Activated B cell treated with CpG ODN at 0.5 μM for 24 hours (primary cell): ENCODE results near the gene F2RL3. TPM values are rescaled to one million over a fixed set of nuclear protein-coding genes. Genes with fewer than 3 reads are reported as not detected.

Source experiments
- ATAC-seq: fragments of 200-7000 bp; cut with Tn5 transposase; one replicate; pipeline ENCODE4 v1.10.0; 2021; ENCODE audit warnings: low read depth, mild to moderate bottlenecking, moderate library complexity
- CTCF ChIA-PET: fragments of 350-600 bp; sonication (Branson Sonifier 250); formaldehyde crosslinking; loops from one replicate; lab custom pipeline; 2021; ENCODE audit warnings: antibody characterized with exemption; lab: Charles Lee
- POLR2A ChIA-PET: fragments of 350-600 bp; sonication (Branson Sonifier 250); formaldehyde crosslinking; loops from one replicate; lab custom pipeline; 2021; ENCODE audit warnings: antibody characterized with exemption; lab: Charles Lee
- DNase-seq: peaks from one replicate; pipeline ENCODE4 v3.0.0; 2022
- H3K27ac Mint-ChIP-seq: one replicate; pipeline ENCODE4 v1.8.0; 2020; ENCODE audit warnings: mixed read lengths
- H3K27me3 Mint-ChIP-seq: one replicate; pipeline ENCODE4 v1.8.0; 2021; ENCODE audit warnings: mixed read lengths
- H3K36me3 Mint-ChIP-seq: one replicate; pipeline ENCODE4 v1.8.0; 2021; ENCODE audit warnings: low read depth, mixed read lengths
- H3K4me1 Mint-ChIP-seq: one replicate; pipeline ENCODE4 v1.8.0; 2021; ENCODE audit warnings: mixed read lengths
- H3K4me3 Mint-ChIP-seq: one replicate; pipeline ENCODE4 v1.8.0; 2020; ENCODE audit warnings: mild to moderate bottlenecking, mixed read lengths
- H3K9me3 Mint-ChIP-seq: one replicate; pipeline ENCODE4 v1.8.0; 2020; ENCODE audit warnings: mixed read lengths
- CTCF ChIP-seq: fragments of 200-600 bp; IDR thresholded peaks from one replicate; pipeline ENCODE4 v1.8.0; 2022; ENCODE audit warnings: antibody characterized with exemption, mild to moderate bottlenecking
- intact Hi-C: fragments of 100-400 bp; cut with micrococcal nuclease; formaldehyde crosslinking; loops from one replicate; pipeline ENCODE4 v1.15.1; 2024
- total RNA-seq: library from RNA; stranded (reverse); gene quantifications from 2 replicates; pipeline ENCODE4 v1.2.3, GENCODE V29; 2022

F2RL3 gene
- total RNA-seq, 1 donor from 2014 or later: 0.58 TPM

- H3K27ac Mint-ChIP-seq: no peak overlapping the region
- no peaks in the 10 kb centered on the region for H3K9me3 Mint-ChIP-seq
- no peaks in the 10 kb centered on the region for H3K27me3 Mint-ChIP-seq
- peaks cover 11% of the 10 kb centered on the region for H3K4me1 Mint-ChIP-seq
- TF ChIP-seq CTCF: no peak
- ATAC-seq (no peak), DNase-seq (no peak)
- intact Hi-C loops: no loop called here
- H3K36me3 Mint-ChIP-seq: peaks cover 57% of the 10 kb centered on the region
- CTCF ChIA-PET: no interaction called here
- H3K4me3 Mint-ChIP-seq: no peak overlapping the region
- POLR2A ChIA-PET: no interaction called here
Observed at GRCh38 chr19:16860118-16860517, 28.7 kb upstream of the F2RL3 start.

GRCh38 chr19:16861011-16861410 is 27.8 kb upstream of the F2RL3 start:
- ATAC-seq: no peak
- Mint-ChIP-seq H3K4me1 (peaks cover 11% of the 10 kb centered on the region), H3K27me3 (no peaks in the 10 kb centered on the region), H3K9me3 (no peaks in the 10 kb centered on the region), H3K4me3 (no peak overlapping the region), H3K27ac (no peak overlapping the region), H3K36me3 (peaks cover 61% of the 10 kb centered on the region)
- CTCF ChIA-PET: no interaction called here
- DNase-seq: no peak
- intact Hi-C loops: no loop called here
- no peak for TF ChIP-seq CTCF
- POLR2A ChIA-PET: interaction anchor here (0.7 kb wide), 1 partner anchor 612 kb away, joined by 7 read pairs; no protein-coding TSS in a partner anchor

- H3K4me3 Mint-ChIP-seq: no peak overlapping the region
- no peak overlapping the region for H3K27ac Mint-ChIP-seq
- DNase-seq (no peak), ATAC-seq (no peak)
- H3K9me3 Mint-ChIP-seq: no peaks in the 10 kb centered on the region
- H3K36me3 Mint-ChIP-seq: peaks cover 63% of the 10 kb centered on the region
- H3K27me3 Mint-ChIP-seq: no peaks in the 10 kb centered on the region
- H3K4me1 Mint-ChIP-seq: peaks cover 11% of the 10 kb centered on the region
- intact Hi-C loops: no loop called here
- TF ChIP-seq CTCF: no peak
- CTCF ChIA-PET: no interaction called here
- POLR2A ChIA-PET: no interaction called here
Observed at GRCh38 chr19:16861834-16862233, 27.0 kb upstream of the F2RL3 start.

GRCh38 chr19:16862826-16863415 is 25.9 kb upstream of the F2RL3 start:
- Mint-ChIP-seq H3K4me3 (no peak overlapping the region), H3K27me3 (no peaks in the 10 kb centered on the region), H3K36me3 (peaks cover 66% of the 10 kb centered on the region), H3K9me3 (no peaks in the 10 kb centered on the region), H3K27ac (no peak overlapping the region), H3K4me1 (peaks cover 11% of the 10 kb centered on the region)
- TF ChIP-seq CTCF: no peak
- DNase-seq: no peak
- POLR2A ChIA-PET: interaction anchor here (0.6 kb wide), 1 partner anchor 320 kb away, joined by 3 read pairs; no protein-coding TSS in a partner anchor
- intact Hi-C loops: no loop called here
- ATAC-seq: no peak
- CTCF ChIA-PET: no interaction called here

GRCh38 chr19:16867211-16867610 is 21.6 kb upstream of the F2RL3 start:
- intact Hi-C loops: no loop called here
- DNase-seq: no peak
- Mint-ChIP-seq H3K36me3 (peaks cover 84% of the 10 kb centered on the region), H3K27me3 (no peaks in the 10 kb centered on the region), H3K4me1 (peaks cover 8% of the 10 kb centered on the region), H3K9me3 (no peaks in the 10 kb centered on the region), H3K27ac (no peak overlapping the region), H3K4me3 (no peak overlapping the region)
- ChIA-PET POLR2A (no interaction called here), CTCF (no interaction called here)
- TF ChIP-seq CTCF: no peak
- ATAC-seq: no peak
